Small intestine (tissue), 7 donors: ENCODE results near the gene ANKFN1. TPM values are rescaled to one million over a fixed set of nuclear protein-coding genes. Genes with fewer than 3 reads are reported as not detected.

ENCODE experiments used
- DNase-seq, 2 donors: peaks; one replicate each; pipeline versions ENCODE4 v3.0.0 to v3.0.0-alpha.2; 2013
- FAIRE-seq: peaks from 2 replicates; lab custom pipeline; 2012; peaks lifted over from hg19 to GRCh38; lab: Jason Lieb, UNC
- H3K27ac ChIP-seq, 3 donors: one replicate each; pipeline ENCODE4 v1.5.1; 2013; ENCODE audit warnings: low read length in 2 of 3, mild to moderate bottlenecking in 2 of 3, control low read depth in 1 of 3, inconsistent platforms in 1 of 3, low read depth in 1 of 3, moderate library complexity in 1 of 3
- H3K27me3 ChIP-seq, 3 donors: one replicate each; pipeline ENCODE4 v1.6.1; 2013; ENCODE audit warnings: low read length in 3 of 3, inconsistent platforms in 1 of 3; ENCODE audit not compliant: control insufficient read depth in 3 of 3, insufficient read depth in 3 of 3
- H3K36me3 ChIP-seq, 3 donors: one replicate each; pipeline ENCODE4 v1.6.1; 2013; ENCODE audit warnings: low read length in 3 of 3, inconsistent platforms in 1 of 3, low read depth in 1 of 3, mild to moderate bottlenecking in 1 of 3, moderate library complexity in 1 of 3; ENCODE audit not compliant: control insufficient read depth in 3 of 3, insufficient read depth in 2 of 3
- H3K4me1 ChIP-seq, 3 donors: one replicate each; pipeline ENCODE4 v1.6.1; 2013; ENCODE audit warnings: low read length in 2 of 3, inconsistent platforms in 1 of 3, low read depth in 1 of 3, mild to moderate bottlenecking in 1 of 3, moderate library complexity in 1 of 3; ENCODE audit not compliant: control insufficient read depth in 3 of 3, insufficient read depth in 2 of 3
- H3K4me3 ChIP-seq, 3 donors: one replicate each; pipeline ENCODE4 v1.5.1; 2013; ENCODE audit warnings: low read length in 3 of 3, control low read depth in 1 of 3, inconsistent platforms in 1 of 3, low read depth in 1 of 3, mild to moderate bottlenecking in 1 of 3, moderate library complexity in 1 of 3
- H3K9me3 ChIP-seq, 2 donors: one replicate each; pipeline ENCODE4 v1.6.1; 2013; ENCODE audit warnings: low read depth in 1 of 2, low read length in 1 of 2; ENCODE audit not compliant: control insufficient read depth in 2 of 2, insufficient read depth in 1 of 2
- WGBS, 3 donors: extraction: QIAGEN DNeasy Blood & Tissue Kit; methylation state at CpG; one replicate each; pipeline ENCODE4 v1.1.7; 2013; 5-methylcytosine and 5-hydroxymethylcytosine counted together
- polyA plus RNA-seq, 4 donors: library from polyadenylated mRNA; stranded (reverse) in 3 of 4; unstranded in 1 of 4; fragments of 200-250 nt in 3 of 4; fragments of 120-200 nt in 1 of 4; gene quantifications; one replicate each; pipeline versions ENCODE4 v1.2.1 to v1.2.3, GENCODE V29; 2013
- donor health status: healthy with polysubstance abuse.
- donor health status: control.
- donor health status: control.
- donor health status: Bipolar disorder and iron deficiency.
- donor health status: healthy.

Gene ANKFN1
- polyA plus RNA-seq, 4 donors, result 0.07 to 0.38 TPM; not detected in 2

GRCh38 chr17:56424005-56424404 is 270.7 kb downstream of the ANKFN1 start:
- no peak for FAIRE-seq

DNA sequence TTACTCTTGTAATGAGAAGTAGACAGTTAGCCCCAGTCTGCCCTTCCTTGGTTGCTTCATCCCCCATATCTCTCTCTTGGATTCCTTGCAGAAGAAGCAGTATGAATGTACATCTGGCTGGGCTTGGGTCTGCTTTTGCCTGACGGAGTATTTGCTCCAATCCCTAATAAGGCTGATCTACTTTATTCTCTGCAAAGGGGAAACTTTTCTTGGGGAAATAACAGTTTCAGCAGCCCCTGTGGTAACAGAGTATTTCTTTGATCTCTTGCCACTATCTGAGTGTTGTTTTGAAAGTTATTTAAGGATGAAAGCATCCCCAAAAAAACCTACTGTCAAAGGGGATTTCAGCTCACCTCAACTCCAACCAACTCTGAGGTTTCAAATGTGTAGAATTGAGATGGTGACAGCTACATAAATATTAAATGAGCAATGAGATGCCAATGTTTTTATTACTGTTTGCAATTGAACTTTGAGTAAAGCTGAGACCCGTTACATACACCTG is 271.3 kb downstream of the ANKFN1 start:
- WGBS, 3 donors, result 46 to 54% (median 48%) methylated on average over 2 of the region's 2 CpGs
- Histone ChIP-seq H3K9me3 (no peaks in the 10 kb centered on the region), H3K4me3 (no peak overlapping the region), H3K27ac (no peak overlapping the region), H3K27me3 (no peaks in the 10 kb centered on the region), H3K4me1 (no peaks in the 10 kb centered on the region), H3K36me3 (no peaks in the 10 kb centered on the region)
- no peak for DNase-seq
- FAIRE-seq, result no peak

More at GRCh38 chr17:56424005-56424404, 270.7 kb downstream of the ANKFN1 start:
- WGBS, 3 donors, result 71 to 83% (median 75%) methylated on average over 2 of the region's 2 CpGs
- no peaks in the 10 kb centered on the region for H3K4me1 ChIP-seq
- H3K27ac ChIP-seq, result no peak overlapping the region
- H3K36me3 ChIP-seq, result no peaks in the 10 kb centered on the region
- no peaks in the 10 kb centered on the region for H3K9me3 ChIP-seq
- DNase-seq, result no peak
- no peaks in the 10 kb centered on the region for H3K27me3 ChIP-seq
- no peak overlapping the region for H3K4me3 ChIP-seq

- 77 to 84% (median 80%) methylated on average over 4 of the region's 4 CpGs for WGBS, 3 donors
These were observed 272.2 kb downstream of the ANKFN1 start for GRCh38 chr17:56425483-56425882.

DNA sequence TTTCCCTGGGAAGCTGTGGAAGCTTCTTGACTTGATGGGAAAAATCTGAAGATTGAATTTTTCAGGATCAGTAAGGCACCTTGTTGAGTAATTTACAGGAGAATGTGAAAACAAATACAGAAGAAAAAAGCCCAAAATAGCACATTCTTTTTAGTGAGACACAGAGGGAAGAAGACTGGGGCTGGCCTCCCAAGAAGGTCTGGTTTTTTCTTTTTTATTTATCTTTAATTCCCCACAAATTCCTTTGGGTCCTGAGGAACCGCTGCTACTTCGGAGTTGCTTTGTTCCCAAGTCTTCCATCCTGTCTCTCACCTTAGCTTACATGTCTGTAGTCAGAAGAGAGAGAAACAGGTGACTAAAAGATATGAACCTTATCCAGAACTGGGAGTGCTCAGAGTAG is 273.6 kb downstream of the ANKFN1 start:
- no peak overlapping the region for H3K4me3 ChIP-seq
- H3K9me3 ChIP-seq, result no peaks in the 10 kb centered on the region
- H3K27ac ChIP-seq, result no peak overlapping the region
- no peaks in the 10 kb centered on the region for H3K36me3 ChIP-seq
- no peaks in the 10 kb centered on the region for H3K27me3 ChIP-seq
- FAIRE-seq (no peak), DNase-seq (no peak)
- H3K4me1 ChIP-seq, result no peaks in the 10 kb centered on the region
- whole genome bisulfite sequencing, 3 donors, result 52 to 74% (median 68%) methylated on average over 2 of the region's 2 CpGs

More at GRCh38 chr17:56425483-56425882, 272.2 kb downstream of the ANKFN1 start:
- DNase-seq (no peak), FAIRE-seq (no peak)
- Histone ChIP-seq H3K9me3 (no peaks in the 10 kb centered on the region), H3K4me1 (no peaks in the 10 kb centered on the region), H3K4me3 (no peak overlapping the region), H3K27me3 (no peaks in the 10 kb centered on the region), H3K27ac (no peak overlapping the region), H3K36me3 (no peaks in the 10 kb centered on the region)

GRCh38 chr17:56431736-56432135 is 278.5 kb downstream of the ANKFN1 start:
- no peak for FAIRE-seq
- no peak overlapping the region for H3K4me3 ChIP-seq
- H3K27ac ChIP-seq, result no peak overlapping the region
- no peaks in the 10 kb centered on the region for H3K9me3 ChIP-seq
- 55 to 60% (median 56%) methylated on average over 3 of the region's 3 CpGs for WGBS, 3 donors
- H3K4me1 ChIP-seq, result no peaks in the 10 kb centered on the region
- no peak for DNase-seq
- no peaks in the 10 kb centered on the region for H3K36me3 ChIP-seq
- peaks cover 0 to 3% (median 0%) of the 10 kb centered on the region in 3 donors for H3K27me3 ChIP-seq

DNA sequence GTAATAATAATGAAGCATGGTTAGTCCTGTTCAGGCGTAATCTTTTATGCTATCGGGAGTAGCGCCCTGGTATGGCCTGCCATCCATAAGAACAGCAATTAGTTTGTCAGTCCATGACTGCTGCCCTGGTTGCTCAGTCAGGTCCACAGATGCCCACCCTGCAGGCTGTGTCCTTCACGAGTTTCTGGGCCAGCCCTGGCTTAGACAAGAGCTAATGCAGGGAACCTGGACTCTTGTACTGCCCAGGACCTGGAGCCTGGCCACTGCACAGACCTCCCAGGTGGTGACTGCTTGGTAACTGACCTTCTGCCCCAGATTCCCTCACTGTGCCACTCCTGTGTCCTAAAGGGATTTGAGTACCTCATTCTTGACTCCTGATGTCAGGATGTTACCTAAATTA is 279.2 kb downstream of the ANKFN1 start:
- H3K27ac ChIP-seq, result no peak overlapping the region
- peaks cover 0 to 3% (median 0%) of the 10 kb centered on the region in 3 donors for H3K27me3 ChIP-seq
- no peaks in the 10 kb centered on the region for H3K9me3 ChIP-seq
- no peak overlapping the region for H3K4me3 ChIP-seq
- H3K36me3 ChIP-seq, result no peaks in the 10 kb centered on the region
- DNase-seq (no peak), FAIRE-seq (no peak)
- no peaks in the 10 kb centered on the region for H3K4me1 ChIP-seq
- WGBS, 3 donors, result 72 to 84% (median 74%) methylated on average over 4 of the region's 4 CpGs

DNA sequence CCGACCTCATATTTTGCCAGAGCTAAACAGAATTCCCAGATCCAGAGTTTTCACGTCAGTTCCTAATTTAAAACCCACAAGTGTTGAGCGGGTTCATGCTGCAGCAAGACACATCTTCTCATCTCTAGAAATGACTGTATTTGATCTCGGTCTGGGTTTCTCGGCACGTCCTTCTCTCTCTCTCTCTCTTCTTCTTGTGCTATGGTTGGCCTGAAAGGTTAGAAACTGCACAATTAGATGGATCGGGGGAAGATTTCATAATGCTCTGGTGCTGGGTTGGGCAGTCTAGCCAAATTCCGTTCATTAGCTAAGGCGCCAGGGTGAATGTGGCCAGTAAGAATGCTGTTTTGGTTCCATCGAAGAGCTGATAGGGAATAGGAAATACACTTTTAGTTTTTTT is 281.3 kb downstream of the ANKFN1 start:
- no peak overlapping the region for H3K27ac ChIP-seq
- WGBS, 3 donors, result 80 to 85% (median 85%) methylated on average over 10 of the region's 10 CpGs
- FAIRE-seq (no peak), DNase-seq (no peak)
- peaks cover 0 to 3% (median 0%) of the 10 kb centered on the region in 3 donors for H3K27me3 ChIP-seq
- H3K9me3 ChIP-seq, result no peaks in the 10 kb centered on the region
- H3K4me3 ChIP-seq, result no peak overlapping the region
- H3K4me1 ChIP-seq, result no peaks in the 10 kb centered on the region
- no peaks in the 10 kb centered on the region for H3K36me3 ChIP-seq

DNA sequence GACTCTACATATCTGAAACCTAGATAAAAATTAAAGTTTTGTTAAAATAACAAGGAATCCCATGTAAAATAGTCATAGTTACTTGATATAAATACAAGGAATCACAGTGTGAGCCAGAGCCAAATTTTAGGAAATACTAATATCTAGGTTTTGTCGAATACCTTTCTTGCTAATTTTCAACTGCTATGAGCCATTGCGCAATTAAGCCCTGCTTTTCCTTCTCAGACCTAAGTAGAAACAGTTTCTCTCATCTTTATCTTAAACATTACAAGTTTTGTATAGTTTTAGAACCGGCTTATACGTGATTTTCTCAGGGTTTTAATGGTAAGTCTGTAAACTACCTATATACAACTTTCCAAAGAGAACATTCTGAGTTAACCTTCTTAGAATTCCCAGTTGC is 282.9 kb downstream of the ANKFN1 start:
- 80 to 91% (median 89%) methylated on average over 4 of the region's 4 CpGs for WGBS, 3 donors
- FAIRE-seq, result no peak

DNA sequence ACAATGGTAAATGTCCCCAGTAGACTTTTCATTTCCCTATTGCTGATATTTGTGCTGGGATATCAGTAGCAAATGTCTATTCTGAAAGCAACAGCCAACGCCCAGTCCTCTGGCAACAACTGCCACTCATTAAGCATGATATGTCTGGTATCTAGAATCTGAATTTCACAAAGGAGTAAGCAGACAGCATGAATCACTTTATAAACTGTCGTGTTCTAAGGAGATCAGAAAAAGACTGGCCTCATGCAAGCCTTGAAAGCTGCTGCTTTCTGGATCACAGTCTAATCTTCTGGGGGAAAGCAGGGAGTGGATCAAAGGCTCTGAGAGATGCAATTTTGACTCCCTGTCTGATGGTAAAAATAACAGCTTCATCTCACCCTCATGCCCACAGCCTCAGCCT is 287.1 kb downstream of the ANKFN1 start:
- Histone ChIP-seq H3K4me1 (no peaks in the 10 kb centered on the region), H3K27me3 (no peaks in the 10 kb centered on the region), H3K9me3 (no peaks in the 10 kb centered on the region), H3K27ac (no peak overlapping the region), H3K36me3 (no peaks in the 10 kb centered on the region), H3K4me3 (no peak overlapping the region)
- FAIRE-seq (no peak), DNase-seq (peak in 1 of 2 donors; percentile 4)
- WGBS, 3 donors, result 9 to 36% (median 31%) methylated on average over 2 of the region's 2 CpGs

More for the DNA sequence above, 282.9 kb downstream of the ANKFN1 start:
- no peak for DNase-seq
- Histone ChIP-seq H3K9me3 (no peaks in the 10 kb centered on the region), H3K27me3 (peaks cover 0 to 3% (median 0%) of the 10 kb centered on the region in 3 donors), H3K27ac (no peak overlapping the region), H3K4me3 (no peak overlapping the region), H3K36me3 (no peaks in the 10 kb centered on the region), H3K4me1 (no peaks in the 10 kb centered on the region)
